Epithelial cell of proximal tubule (primary cell): ENCODE measurements around the gene LIPG. TPM values are rescaled to one million over a fixed set of nuclear protein-coding genes. Genes with fewer than 3 reads are reported as not detected.

Source experiments
- DNase-seq: peaks from one replicate; pipeline ENCODE4 v3.0.0-alpha.2; 2011; ENCODE audit warnings: low read depth
- H3K4me3 ChIP-seq: 2 replicates; pipeline ENCODE4 v1.5.1; 2011; ENCODE audit warnings: low read depth, mild to moderate bottlenecking, low read length
- CTCF ChIP-seq: conservative IDR thresholded peaks from 2 replicates; pipeline ENCODE4 v1.5.1; 2012; ENCODE audit warnings: low read depth, mild to moderate bottlenecking, low read length
- total RNA-seq: library from RNA; depleted of rRNA; stranded (reverse); fragments of >200 nt; gene quantifications from 2 replicates; pipeline ENCODE4 v1.2.3, GENCODE V29; 2015

LIPG gene
- total RNA-seq, 1 donor from 2014 or later = 117 TPM

- TF ChIP-seq CTCF = no peak
- no peak overlapping the region for H3K4me3 ChIP-seq
- DNase-seq = no peak
These were observed 85.8 kb downstream of the LIPG start for GRCh38 chr18:49647496-49648168.

DNA sequence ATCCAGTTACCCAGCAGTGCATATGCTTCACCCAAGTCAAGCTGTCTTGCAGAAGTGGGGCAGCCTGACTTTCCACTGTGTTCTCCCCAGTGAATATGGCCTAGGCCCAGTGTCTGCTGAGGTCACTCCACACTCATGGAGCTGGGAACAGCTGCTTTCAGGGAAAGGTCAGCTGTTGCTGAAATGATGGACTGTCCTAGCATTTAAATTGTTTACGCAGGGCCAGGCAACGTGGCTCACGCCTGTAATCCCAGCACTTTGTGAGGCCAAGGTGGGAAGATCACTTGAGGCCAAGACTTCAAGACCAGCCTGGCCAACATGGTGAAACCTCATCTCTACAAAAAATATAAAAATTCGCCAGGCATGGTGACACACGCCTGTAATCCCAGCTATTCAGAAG, 86.5 kb downstream of the LIPG start:
- DNase-seq = no peak
- H3K4me3 ChIP-seq = no peak overlapping the region
- no peak for TF ChIP-seq CTCF

Other genes with a start within 250 kb of the LIPG start
- 37.6 and 40.4 TPM in 2 replicates for gene DYM, start 101.4 kb upstream of the LIPG start, total RNA-seq
- 39.7 and 59.2 TPM in 2 replicates for gene C18orf32, start 74.8 kb upstream of the LIPG start, total RNA-seq
- 2,565 and 4,223 TPM in 2 replicates for gene RPL17, start 69.6 kb upstream of the LIPG start, total RNA-seq